GM12878 (cell line): ENCODE data around the gene GRM6. TPM values are rescaled to one million over a fixed set of nuclear protein-coding genes. Genes with fewer than 3 reads are reported as not detected.

Source experiments
- CHD4 ChIP-seq: fragments of 200-600 bp; sonication (generic); IDR thresholded peaks from 2 replicates; pipeline ENCODE4 v1.6.1; 2016; ENCODE audit warnings: mild to moderate bottlenecking
- EGR1 ChIP-seq, 2 experiments: IDR thresholded peaks; 1 replicate in 1 of 2; 2 replicates in 1 of 2; pipeline ENCODE4 v1.6.1; 2011 to 2012; ENCODE audit warnings: low read depth in 2 of 2, low read length in 2 of 2, borderline replicate concordance in 1 of 2, mild to moderate bottlenecking in 1 of 2, moderate library complexity in 1 of 2
- NR2C1 ChIP-seq: fragments of 450-650 bp; IDR thresholded peaks from 2 replicates; pipeline ENCODE4 v1.6.1; 2017; ENCODE audit warnings: antibody characterized with exemption, mild to moderate bottlenecking, moderate library complexity
- SMARCA5 ChIP-seq: fragments of 450-650 bp; IDR thresholded peaks from 2 replicates; pipeline ENCODE4 v1.6.1; 2017; ENCODE audit warnings: mild to moderate bottlenecking
- ZNF274 ChIP-seq: IDR thresholded peaks from one replicate; pipeline ENCODE4 v1.8.0; 2011; ENCODE audit not compliant: insufficient read length, insufficient read depth
- polyA plus RNA-seq, 11 experiments: library from polyadenylated mRNA; depleted of rRNA in 4 of 11; unstranded in 6 of 11; stranded (reverse) in 5 of 11; fragments of >200 nt; fragmentation: Nextera tagmentation in 4 of 11; fragmentation: Illumina TruSeq in 1 of 11; extraction: Ambion mirVana in 4 of 11; extraction: Trizol in 1 of 11; gene quantifications; 1 replicate in 1 of 11; 2 replicates in 10 of 11; pipeline versions ENCODE4 v1.2.1 to v1.2.3, GENCODE V29; 2011 to 2016; ENCODE audit warnings: inconsistent platforms in 2 of 11, missing spikeins in 2 of 11, low read depth in 1 of 11
- total RNA-seq, 4 experiments: library from RNA; depleted of rRNA in 3 of 4; stranded (reverse); fragments of >200 nt in 3 of 4; fragmentation: Illumina TruSeq in 1 of 4; extraction: Trizol in 1 of 4; gene quantifications; 2 replicates each; pipeline versions ENCODE4 v1.2.1 to v1.2.3, GENCODE V29; 2013 to 2021
- TF ChIP-seq, protein P1 (sequence below): IDR thresholded peaks from 2 replicates; pipeline ENCODE4 v1.6.1; 2012; ENCODE audit warnings: mild to moderate bottlenecking, low read depth, low read length
- TF ChIP-seq, protein P2 (sequence below): fragments of 450-650 bp; formaldehyde crosslinking; IDR thresholded peaks from 2 replicates; pipeline ENCODE4 v1.5.0; 2022; ENCODE audit warnings: mild to moderate bottlenecking, missing genetic modification characterization

Gene GRM6
- total and polyA plus RNA-seq, 10 of the 15 experiments (the other 5 are each of a cell fraction or from before 2014, with no cell fraction given), result not detected

DNA sequence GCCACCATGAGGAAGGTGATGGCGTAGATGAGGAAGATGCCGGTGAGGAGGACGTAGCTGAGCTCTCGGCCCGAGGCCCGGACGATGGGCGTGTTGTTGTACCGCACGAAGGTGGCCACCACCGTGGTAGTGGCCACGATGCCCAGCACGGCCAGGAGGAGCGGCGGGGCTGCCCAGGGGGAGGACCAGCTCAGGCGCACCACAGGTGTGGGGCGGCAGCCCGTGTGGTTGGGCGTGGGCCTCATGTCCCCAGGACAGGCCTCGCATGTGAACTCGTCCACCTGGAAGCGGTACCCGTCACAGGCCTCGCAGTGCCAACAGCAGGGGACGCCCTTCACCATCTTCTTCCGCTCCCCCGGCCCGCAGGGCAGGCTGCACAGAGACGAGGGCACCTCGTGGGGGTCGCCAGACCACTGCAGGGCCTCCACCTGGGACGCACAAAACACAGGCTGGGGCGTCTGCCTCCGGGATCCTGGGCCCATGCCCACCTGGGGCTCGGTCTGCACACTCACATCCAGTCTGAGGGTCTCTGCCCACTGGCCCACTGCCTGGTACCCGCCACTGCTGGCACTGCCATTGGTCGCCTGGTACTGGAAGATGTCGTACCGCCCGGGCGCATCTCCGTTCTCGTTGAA lies 8.7 kb downstream of the GRM6 start (continued):
- TF ChIP-seq, protein P1, sequence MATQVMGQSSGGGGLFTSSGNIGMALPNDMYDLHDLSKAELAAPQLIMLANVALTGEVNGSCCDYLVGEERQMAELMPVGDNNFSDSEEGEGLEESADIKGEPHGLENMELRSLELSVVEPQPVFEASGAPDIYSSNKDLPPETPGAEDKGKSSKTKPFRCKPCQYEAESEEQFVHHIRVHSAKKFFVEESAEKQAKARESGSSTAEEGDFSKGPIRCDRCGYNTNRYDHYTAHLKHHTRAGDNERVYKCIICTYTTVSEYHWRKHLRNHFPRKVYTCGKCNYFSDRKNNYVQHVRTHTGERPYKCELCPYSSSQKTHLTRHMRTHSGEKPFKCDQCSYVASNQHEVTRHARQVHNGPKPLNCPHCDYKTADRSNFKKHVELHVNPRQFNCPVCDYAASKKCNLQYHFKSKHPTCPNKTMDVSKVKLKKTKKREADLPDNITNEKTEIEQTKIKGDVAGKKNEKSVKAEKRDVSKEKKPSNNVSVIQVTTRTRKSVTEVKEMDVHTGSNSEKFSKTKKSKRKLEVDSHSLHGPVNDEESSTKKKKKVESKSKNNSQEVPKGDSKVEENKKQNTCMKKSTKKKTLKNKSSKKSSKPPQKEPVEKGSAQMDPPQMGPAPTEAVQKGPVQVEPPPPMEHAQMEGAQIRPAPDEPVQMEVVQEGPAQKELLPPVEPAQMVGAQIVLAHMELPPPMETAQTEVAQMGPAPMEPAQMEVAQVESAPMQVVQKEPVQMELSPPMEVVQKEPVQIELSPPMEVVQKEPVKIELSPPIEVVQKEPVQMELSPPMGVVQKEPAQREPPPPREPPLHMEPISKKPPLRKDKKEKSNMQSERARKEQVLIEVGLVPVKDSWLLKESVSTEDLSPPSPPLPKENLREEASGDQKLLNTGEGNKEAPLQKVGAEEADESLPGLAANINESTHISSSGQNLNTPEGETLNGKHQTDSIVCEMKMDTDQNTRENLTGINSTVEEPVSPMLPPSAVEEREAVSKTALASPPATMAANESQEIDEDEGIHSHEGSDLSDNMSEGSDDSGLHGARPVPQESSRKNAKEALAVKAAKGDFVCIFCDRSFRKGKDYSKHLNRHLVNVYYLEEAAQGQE, result no peak
- TF ChIP-seq EGR1 (IDR thresholded peaks at IDR 0.05; ENCODE audit: borderline replicate concordance in 1 of 2, low read depth in 2 of 2, low read length in 2 of 2) (no peak), SMARCA5 (no peak), ZNF274 (no peak), CHD4 (no peak), NR2C1 (no peak)
- TF ChIP-seq, protein P2, sequence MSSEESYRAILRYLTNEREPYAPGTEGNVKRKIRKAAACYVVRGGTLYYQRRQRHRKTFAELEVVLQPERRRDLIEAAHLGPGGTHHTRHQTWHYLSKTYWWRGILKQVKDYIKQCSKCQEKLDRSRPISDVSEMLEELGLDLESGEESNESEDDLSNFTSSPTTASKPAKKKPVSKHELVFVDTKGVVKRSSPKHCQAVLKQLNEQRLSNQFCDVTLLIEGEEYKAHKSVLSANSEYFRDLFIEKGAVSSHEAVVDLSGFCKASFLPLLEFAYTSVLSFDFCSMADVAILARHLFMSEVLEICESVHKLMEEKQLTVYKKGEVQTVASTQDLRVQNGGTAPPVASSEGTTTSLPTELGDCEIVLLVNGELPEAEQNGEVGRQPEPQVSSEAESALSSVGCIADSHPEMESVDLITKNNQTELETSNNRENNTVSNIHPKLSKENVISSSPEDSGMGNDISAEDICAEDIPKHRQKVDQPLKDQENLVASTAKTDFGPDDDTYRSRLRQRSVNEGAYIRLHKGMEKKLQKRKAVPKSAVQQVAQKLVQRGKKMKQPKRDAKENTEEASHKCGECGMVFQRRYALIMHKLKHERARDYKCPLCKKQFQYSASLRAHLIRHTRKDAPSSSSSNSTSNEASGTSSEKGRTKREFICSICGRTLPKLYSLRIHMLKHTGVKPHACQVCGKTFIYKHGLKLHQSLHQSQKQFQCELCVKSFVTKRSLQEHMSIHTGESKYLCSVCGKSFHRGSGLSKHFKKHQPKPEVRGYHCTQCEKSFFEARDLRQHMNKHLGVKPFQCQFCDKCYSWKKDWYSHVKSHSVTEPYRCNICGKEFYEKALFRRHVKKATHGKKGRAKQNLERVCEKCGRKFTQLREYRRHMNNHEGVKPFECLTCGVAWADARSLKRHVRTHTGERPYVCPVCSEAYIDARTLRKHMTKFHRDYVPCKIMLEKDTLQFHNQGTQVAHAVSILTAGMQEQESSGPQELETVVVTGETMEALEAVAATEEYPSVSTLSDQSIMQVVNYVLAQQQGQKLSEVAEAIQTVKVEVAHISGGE (CRISPR knock-in tag), result no peak
